ENCODE data around the gene MTURN.

MTURN gene

DNA sequence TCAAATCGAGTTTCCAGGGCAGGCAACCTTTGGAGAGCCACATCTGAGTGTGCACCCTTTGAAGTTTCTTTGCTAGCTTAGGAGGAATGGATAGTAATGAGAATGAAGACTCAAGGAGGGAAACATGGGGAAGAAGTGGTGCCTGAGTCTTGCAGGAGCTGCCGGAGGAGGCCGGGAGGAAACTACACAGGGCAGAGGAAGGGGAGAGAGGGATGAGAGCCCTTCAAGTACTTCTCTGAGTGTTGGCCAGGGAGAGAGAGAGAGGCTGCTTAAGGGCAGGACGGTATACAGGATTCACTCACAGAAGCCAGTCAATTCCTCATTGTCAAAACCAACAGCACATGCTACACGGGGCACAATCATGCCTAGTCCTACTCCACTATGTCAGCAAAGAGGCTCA is 75.2 kb downstream of the MTURN start:
- no peak for DNase-seq (ENCODE audit: low read depth)

Data from stimulated activated CD8-positive, alpha-beta memory T cell treated with anti-CD3 and anti-CD28 coated beads, Interleukin-15, amount 100 ng/mL, for 24 hours (primary cell).